Suppressor macrophage (primary cell): Measurements from ENCODE around the gene LRFN2.
A peak's percentile ranks its signal among the peaks of the same experiment; 100 is the strongest.

ENCODE experiments used
- DNase-seq, 4 experiments: peaks; one replicate each; pipeline ENCODE4 v3.0.0-alpha.2; 2020 to 2022

LRFN2 gene

GRCh38 chr6:40543146-40543545, 44.0 kb downstream of the LRFN2 start:
- no peak for DNase-seq

GRCh38 chr6:40542175-40542764, 44.9 kb downstream of the LRFN2 start:
- no peak for DNase-seq

GRCh38 chr6:40541556-40542174, 45.5 kb downstream of the LRFN2 start:
- no peak for DNase-seq

GRCh38 chr6:40540790-40541189, 46.4 kb downstream of the LRFN2 start:
- no peak for DNase-seq

GRCh38 chr6:40539853-40540252, 47.3 kb downstream of the LRFN2 start:
- no peak for DNase-seq

GRCh38 chr6:40538556-40538955, 48.6 kb downstream of the LRFN2 start:
- no peak for DNase-seq

- no peak for DNase-seq
Measured at GRCh38 chr6:40537446-40537845, 49.7 kb downstream of the LRFN2 start.

GRCh38 chr6:40536442-40536841, 50.7 kb downstream of the LRFN2 start:
- DNase-seq = peak in 1 of 4 experiments; percentile 6

GRCh38 chr6:40535819-40536380, 51.3 kb downstream of the LRFN2 start:
- DNase-seq = no peak

GRCh38 chr6:40535110-40535818, 51.9 kb downstream of the LRFN2 start:
- DNase-seq = no peak

- DNase-seq = no peak
Measured at GRCh38 chr6:40532349-40533000, 54.7 kb downstream of the LRFN2 start.

GRCh38 chr6:40529919-40530318, 57.2 kb downstream of the LRFN2 start:
- DNase-seq = no peak

- DNase-seq = no peak
Measured at GRCh38 chr6:40529040-40529439, 58.1 kb downstream of the LRFN2 start.

- no peak for DNase-seq
Measured at GRCh38 chr6:40528051-40528450, 59.1 kb downstream of the LRFN2 start.

- no peak for DNase-seq
Measured at GRCh38 chr6:40526036-40526435, 61.1 kb downstream of the LRFN2 start.

GRCh38 chr6:40524797-40525585, 62.2 kb downstream of the LRFN2 start:
- DNase-seq = no peak

- DNase-seq = no peak
Measured at GRCh38 chr6:40523505-40524172, 63.5 kb downstream of the LRFN2 start.

- DNase-seq = no peak
Measured at GRCh38 chr6:40521496-40521895, 65.7 kb downstream of the LRFN2 start.

- DNase-seq = no peak
Measured at GRCh38 chr6:40520678-40521077, 66.5 kb downstream of the LRFN2 start.

GRCh38 chr6:40520084-40520483, 67.1 kb downstream of the LRFN2 start:
- DNase-seq = peak in 1 of 4 experiments; percentile 14

- DNase-seq = no peak
Measured at GRCh38 chr6:40517654-40518053, 69.5 kb downstream of the LRFN2 start.

- no peak for DNase-seq
Measured at GRCh38 chr6:40516429-40516828, 70.7 kb downstream of the LRFN2 start.
